GM19238 (cell line): ENCODE measurements around the gene GCGR.

Experiments used
- DNase-seq: peaks from one replicate; pipeline ENCODE4 v3.0.0; 2011; ENCODE audit warnings: low spot score; ENCODE audit not compliant: insufficient read length

The GCGR gene

GRCh38 chr17:81811705-81812570 lies 8.0 kb downstream of the GCGR start:
- no peak for DNase-seq

- no peak for DNase-seq
Observed at GRCh38 chr17:81812571-81813370, 8.8 kb downstream of the GCGR start.

GRCh38 chr17:81813371-81813684 lies 9.4 kb downstream of the GCGR start:
- no peak for DNase-seq

DNA sequence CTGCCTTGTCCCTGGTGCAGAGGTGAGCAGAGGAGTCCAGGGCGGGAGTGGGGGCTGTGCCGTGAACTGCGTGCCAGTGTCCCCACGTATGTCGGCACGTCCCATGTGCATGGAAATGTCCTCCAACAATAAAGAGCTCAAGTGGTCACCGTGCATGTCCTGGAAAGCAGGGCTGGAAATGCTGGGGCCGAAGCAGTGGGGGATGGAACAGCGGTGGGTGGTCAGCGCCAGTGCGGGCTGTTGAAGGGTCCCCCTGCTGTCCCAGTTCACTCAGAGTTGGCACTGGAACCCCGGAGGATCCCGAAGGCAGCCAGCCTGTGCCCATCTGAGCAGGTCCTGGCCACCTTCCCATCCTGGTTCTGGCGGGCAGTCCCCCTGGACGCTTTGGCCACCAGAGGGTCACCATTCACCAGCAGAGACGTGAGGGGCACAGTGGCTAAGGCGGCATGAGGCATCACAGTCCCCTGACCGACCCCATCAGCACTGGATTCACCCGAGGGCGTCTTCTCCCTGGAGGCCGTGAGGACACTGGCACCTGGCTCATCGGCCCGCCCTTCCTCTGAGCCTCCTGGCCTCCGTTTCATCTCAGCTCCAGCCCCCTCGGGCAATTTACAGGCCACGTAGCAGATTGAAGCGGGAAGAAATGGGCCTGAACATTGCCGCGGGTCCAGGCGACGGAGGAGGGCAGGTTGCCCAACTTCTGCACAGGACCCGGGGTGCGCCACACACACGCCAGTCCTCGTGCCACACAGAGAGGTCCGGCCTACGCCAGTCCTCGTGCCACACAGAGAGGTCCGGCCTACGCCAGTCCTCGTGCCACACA lies 10.1 kb downstream of the GCGR start:
- no peak for DNase-seq

GRCh38 chr17:81814748-81815645 lies 11.0 kb downstream of the GCGR start:
- DNase-seq: no peak

DNA sequence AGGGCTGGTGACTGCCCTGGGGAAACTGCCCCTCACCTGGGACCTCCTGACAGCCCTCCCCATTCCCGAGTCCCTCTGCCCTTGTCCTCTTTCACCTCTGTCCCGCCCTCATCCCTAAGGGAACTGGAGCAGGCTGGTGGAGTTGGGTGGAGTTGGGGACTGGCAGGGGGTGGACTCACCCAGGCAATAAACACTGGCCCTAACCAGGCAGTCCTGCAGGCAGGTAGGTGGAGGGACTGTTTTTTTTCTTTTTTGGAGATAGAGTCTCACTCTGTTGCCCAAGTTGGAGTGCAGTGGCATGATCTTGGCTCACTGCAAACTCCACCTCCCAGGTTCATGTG lies 11.7 kb downstream of the GCGR start:
- no peak for DNase-seq

GRCh38 chr17:81817758-81818147 lies 13.8 kb downstream of the GCGR start:
- no peak for DNase-seq

GRCh38 chr17:81819708-81820107 lies 15.8 kb downstream of the GCGR start:
- no peak for DNase-seq

DNA sequence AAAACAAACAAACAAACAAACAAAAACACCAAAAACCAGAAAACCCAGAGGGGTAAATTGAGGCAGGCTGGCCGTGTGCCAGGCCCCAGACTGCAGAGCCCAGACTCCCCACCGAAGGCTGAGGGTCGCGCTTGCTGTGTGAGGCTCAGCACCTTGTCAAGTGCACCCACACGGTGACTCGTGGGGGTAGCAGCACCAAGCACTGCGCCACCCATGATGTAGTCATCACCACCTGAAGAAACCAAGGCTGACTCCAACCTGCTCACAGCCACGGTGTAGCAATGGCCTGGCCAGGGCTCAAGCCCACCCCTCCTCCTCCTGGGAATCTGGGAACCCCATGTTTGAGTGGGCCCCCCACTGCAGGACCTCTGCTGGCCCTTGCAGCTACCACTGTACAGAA lies 17.2 kb downstream of the GCGR start:
- no peak for DNase-seq

DNA sequence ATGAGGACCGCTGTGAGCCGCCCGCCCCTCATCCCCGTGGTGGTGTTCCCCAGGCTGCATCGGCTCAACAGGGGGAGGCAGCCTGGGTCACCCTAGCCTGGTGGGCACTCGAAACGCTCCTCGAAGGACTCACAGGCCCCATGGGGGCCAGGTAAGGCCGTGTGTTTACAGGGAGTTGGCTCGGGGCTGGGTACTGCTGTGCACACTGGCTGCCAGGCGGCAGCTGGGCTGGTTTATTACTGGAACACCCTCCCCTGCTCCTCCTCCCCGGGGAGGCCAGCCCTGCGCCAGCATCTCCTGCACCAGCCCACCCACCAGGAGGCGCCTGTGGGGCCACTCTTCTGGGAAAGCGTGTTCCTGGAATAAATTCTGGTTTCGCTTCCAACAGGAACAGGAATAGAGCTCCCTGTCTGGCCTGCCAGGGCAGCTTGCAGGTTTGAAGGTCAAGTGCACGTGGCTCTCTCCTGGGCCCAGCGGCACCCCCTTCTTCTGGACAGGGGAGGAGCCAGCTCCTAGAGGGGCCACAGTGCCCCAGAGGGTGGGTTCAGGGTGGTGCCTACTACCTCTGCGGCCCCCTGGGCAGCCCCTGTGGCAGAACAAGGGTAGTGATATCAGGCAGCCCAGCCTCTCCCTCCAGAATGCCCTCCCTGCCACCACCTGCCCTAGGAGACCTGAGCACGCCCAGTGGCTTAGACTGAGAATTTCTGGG lies 17.8 kb downstream of the GCGR start:
- DNase-seq: no peak

DNA sequence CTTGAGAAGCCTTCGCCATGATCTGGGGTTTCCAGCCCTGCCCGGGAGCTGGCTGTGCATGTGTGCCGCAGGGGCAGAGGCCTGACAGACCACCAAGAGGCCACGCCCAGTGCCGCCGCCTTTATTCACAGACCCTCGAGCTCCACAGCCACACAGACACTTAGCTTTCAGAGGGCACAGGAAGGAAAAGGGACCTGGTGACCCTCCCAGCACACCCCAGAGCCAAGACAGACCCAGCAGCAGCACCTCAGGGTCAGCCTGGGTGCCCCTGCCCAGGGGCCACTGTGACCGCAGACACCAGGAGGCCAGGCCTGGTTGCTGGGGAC lies 18.3 kb downstream of the GCGR start:
- no peak for DNase-seq

- DNase-seq: no peak
Observed at GRCh38 chr17:81822996-81823819, 19.3 kb downstream of the GCGR start.

GRCh38 chr17:81823820-81824550 lies 20.0 kb downstream of the GCGR start:
- no peak for DNase-seq

- DNase-seq: no peak
Observed at GRCh38 chr17:81824595-81824994, 20.6 kb downstream of the GCGR start.

DNA sequence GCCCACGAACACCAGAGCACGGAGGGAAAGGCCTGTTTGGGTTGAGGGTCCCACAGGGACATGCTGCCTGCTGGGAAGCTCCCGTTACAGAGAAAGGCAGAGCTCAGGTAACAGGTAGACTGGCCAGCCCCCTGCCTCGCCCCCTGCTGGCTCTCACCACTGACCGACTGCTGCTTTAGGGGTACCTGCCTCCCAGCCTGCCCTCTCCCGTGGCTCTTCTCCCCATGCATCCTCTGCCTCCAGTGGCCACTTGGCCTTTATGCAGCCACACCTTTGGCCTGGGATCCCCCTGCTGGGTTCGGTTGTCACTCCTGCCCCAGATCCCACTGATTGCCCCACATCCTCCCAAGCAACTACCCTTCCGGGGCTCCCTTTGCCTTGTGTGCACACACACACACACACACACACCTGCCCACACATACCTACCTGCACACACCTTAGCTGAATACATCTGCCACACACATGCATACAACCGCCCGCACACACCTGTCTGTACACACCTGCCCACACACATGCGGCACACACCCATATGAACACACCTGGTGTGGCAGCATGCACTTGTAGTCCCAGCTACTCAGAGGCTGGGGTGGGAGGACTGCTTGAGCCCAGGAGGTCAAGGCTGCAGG lies 22.0 kb downstream of the GCGR start:
- no peak for DNase-seq

- DNase-seq: no peak
Observed at GRCh38 chr17:81828656-81829055, 24.7 kb downstream of the GCGR start.

- no peak for DNase-seq
Observed at GRCh38 chr17:81829858-81830257, 25.9 kb downstream of the GCGR start.

- DNase-seq: no peak
Observed at GRCh38 chr17:81831563-81831956, 27.6 kb downstream of the GCGR start.
